ENCODE results near the gene AUTS2. TPM values are rescaled to one million over a fixed set of nuclear protein-coding genes. Genes with fewer than 3 reads are reported as not detected.

The AUTS2 gene
- total RNA-seq, 1 experiment from 2014 or later, result 30.1 TPM

DNA sequence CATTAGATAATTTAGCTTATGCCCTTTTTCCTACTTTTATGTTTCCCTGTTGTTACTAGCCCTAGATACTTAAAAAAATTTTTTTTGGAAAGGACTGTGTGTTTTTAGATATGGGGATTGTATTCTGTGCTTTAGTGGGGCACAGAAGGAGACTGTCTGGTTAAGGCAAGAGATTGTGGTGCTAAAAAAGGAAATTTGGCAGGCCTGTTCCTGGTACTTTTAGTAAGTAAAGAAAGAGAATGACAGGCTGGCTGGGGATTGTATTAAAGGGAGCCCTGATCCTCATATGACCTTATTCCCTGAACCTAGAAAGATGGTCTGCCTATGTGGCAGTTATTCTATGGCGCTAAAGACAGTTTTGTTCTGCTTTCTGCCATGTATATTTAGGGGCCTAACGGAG is 74.8 kb downstream of the AUTS2 start:
- no peak overlapping the region for H3K4me3 ChIP-seq

DNA sequence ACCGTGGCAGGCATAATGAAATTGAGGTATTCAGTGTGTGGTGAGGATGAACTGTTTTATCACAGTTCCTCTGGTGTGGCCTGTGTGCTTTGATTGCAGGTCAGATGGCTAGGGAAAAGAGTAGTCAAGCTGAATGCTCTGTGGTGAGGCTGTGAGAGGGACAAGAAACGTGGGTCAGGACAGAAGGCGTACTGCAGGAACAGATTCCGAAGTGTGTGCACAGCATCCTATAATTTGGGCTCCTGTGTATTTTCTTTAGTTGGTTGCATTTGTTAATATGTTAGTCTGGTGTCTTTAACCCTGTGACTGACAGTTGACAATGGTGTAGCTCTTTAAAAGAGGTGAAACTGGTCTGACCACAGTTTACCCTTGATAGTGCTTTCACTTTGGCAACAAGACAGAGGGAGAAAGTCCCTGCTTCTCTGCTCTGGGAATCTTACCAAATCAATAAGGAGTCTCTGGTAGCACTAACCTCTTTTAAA is 76.5 kb downstream of the AUTS2 start:
- Histone ChIP-seq H3K27ac (no peak overlapping the region), H3K36me3 (no peaks in the 10 kb centered on the region), H3K4me3 (no peak overlapping the region), H3K4me1 (no peaks in the 10 kb centered on the region), H3K27me3 (no peaks in the 10 kb centered on the region), H3K9me3 (replicated peaks) (no peaks in the 10 kb centered on the region)
- no peak for DNase-seq

More for the DNA sequence above, 74.8 kb downstream of the AUTS2 start:
- H3K27ac ChIP-seq, result no peak overlapping the region
- no peak for DNase-seq
- no peaks in the 10 kb centered on the region for H3K36me3 ChIP-seq
- no peaks in the 10 kb centered on the region for H3K27me3 ChIP-seq
- H3K9me3 ChIP-seq (replicated peaks), result no peaks in the 10 kb centered on the region
- no peaks in the 10 kb centered on the region for H3K4me1 ChIP-seq

DNA sequence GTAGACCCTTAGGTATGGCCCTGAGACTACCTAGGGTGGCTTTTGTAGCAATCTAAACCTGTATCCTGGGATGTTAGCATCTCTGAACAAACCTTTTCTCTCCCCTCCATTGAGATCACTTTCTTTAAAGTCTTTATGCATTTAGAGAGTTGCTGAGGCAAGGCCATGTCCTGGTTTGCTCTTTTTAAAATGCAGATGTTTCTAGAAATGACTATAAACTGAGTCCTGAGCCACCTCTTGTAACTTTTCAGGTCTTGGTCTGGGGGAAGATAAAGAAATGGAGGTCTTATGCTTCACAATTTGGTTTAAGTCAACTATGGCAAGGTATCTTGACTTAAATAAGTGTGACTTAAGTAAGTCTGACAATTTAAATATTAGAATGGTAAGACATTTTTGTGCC is 78.0 kb downstream of the AUTS2 start:
- Histone ChIP-seq H3K27ac (no peak overlapping the region), H3K9me3 (replicated peaks) (no peaks in the 10 kb centered on the region), H3K27me3 (no peaks in the 10 kb centered on the region), H3K4me1 (no peaks in the 10 kb centered on the region), H3K4me3 (no peak overlapping the region), H3K36me3 (no peaks in the 10 kb centered on the region)
- DNase-seq, result no peak

DNA sequence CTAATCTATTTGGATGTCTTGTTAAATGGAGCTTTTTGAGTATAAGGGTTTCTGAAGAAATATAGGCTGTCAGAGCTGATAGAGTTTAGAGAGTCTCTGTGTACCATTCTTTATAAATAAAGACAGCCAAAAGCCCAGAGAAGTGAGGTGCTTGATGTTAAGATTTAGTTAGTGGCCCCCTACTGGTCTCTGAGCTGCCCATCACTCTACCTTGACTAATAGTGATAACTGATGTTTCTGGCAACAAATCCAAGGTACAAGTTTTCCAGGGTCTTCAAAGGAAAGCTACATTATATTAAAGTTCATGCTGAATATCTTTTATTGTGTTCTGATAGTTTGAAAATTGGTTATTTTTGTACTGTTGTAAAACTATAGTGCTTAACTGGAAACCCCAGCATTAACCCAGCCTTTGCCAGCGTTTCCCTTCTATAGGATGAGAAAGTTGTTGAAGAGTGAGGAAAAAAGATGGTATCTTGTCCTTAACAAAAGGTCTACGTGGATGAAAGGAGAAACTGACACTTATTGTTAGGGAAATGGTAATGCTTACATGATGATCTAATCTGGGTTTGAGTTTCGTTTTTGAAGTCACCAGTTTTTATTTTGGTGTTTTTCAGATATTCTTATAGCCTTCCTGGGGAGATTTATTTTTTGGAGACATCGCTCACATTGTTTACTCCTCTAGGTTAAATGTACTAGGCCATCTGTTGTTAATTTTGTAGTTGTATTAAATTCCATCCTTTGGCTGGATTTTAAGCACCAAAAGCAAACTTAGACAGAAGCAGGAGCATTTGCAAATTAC is 79.0 kb downstream of the AUTS2 start:
- peak in 1 of 2 experiments; percentile 23 for DNase-seq
- no peaks in the 10 kb centered on the region for H3K4me1 ChIP-seq
- no peaks in the 10 kb centered on the region for H3K36me3 ChIP-seq
- H3K27ac ChIP-seq, result no peak overlapping the region
- no peak overlapping the region for H3K4me3 ChIP-seq
- H3K27me3 ChIP-seq, result no peaks in the 10 kb centered on the region
- no peaks in the 10 kb centered on the region for H3K9me3 ChIP-seq (replicated peaks)

DNA sequence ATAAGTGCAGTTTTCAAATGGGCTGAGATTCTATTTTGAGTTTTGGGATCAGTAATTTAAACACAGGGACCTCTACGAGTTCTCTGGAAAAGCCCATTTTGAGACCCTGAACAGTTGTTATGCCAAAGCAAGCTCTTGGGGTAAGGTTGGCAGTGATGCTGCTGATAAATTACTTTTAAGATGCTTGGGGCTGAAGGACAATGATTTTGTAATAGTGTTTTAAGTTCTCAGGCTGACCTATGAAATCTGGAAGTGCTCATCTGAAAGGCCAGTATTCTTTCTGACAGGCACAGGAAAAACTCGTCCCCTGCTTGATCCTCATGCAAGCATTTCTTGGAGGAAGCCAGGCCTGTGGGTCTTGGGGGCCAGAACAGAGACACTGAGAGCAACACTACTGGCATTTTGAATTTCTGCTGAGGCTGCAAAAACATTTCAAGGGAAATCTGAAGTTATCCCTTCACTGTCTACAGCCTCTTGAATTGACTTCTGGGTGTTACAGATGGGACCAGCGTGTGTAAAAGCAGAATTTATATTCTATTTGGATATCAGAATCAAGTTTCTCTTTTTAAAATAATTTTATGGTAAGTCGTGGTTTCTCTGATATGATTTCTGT is 79.7 kb downstream of the AUTS2 start:
- H3K27me3 ChIP-seq, result no peaks in the 10 kb centered on the region
- no peak overlapping the region for H3K4me3 ChIP-seq
- no peaks in the 10 kb centered on the region for H3K4me1 ChIP-seq
- no peak overlapping the region for H3K27ac ChIP-seq
- no peaks in the 10 kb centered on the region for H3K9me3 ChIP-seq (replicated peaks)
- H3K36me3 ChIP-seq, result no peaks in the 10 kb centered on the region
- no peak for DNase-seq

DNA sequence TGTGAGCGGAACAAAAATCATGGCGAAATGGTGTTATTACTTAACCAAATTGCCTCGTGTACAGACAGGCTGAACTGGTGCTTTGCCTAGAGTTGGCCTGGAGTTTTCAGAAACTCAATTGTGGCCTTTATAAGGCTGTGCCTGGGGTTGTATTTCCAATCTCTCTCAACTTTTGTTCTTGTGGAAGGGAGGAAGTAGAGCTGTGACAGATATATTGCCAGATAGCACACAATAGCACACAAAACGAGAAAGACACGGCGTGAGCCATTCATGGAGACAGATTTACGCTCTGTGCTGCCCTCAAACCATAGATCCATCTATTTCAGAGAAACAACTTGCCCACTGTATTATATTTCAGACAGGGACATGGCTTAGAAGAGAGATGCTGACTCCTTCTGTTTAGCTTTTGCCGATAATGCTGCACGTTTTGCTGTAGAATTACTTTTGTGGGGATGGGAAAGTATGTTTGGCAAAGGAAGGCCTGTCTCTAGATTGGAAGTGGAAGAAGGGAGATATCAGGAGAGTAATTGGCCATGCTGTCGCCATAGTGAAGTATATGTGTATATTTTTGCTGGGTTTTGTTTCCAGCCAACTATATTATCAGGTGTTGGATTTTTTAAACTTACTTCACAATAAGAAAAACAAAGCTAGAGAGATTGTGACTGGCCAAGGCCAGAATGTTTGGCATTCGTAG is 80.4 kb downstream of the AUTS2 start:
- Histone ChIP-seq H3K9me3 (replicated peaks) (no peaks in the 10 kb centered on the region), H3K4me1 (no peaks in the 10 kb centered on the region), H3K27me3 (no peaks in the 10 kb centered on the region), H3K36me3 (no peaks in the 10 kb centered on the region), H3K4me3 (no peak overlapping the region), H3K27ac (no peak overlapping the region)
- DNase-seq, result no peak

DNA sequence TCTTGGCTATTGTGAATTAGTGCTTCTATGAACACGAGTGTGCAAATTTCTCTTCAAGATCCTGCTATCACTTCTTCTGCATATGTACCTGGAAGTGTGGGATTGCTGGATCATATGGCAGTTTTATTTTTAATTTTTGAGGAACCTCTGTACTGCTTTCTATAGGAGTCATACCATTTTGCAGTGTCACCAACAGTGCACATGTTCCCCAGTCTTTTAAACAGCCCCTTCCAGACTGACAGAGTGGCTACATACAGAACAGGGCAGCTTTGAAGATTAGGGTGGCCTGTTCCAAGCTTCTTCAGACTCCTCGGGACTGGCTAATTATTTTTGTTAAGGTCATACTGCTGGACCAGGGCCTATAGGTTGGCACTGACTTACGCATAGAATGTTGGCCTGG is 82.9 kb downstream of the AUTS2 start:
- Histone ChIP-seq H3K9me3 (replicated peaks) (no peaks in the 10 kb centered on the region), H3K36me3 (no peaks in the 10 kb centered on the region), H3K27ac (no peak overlapping the region), H3K4me3 (no peak overlapping the region), H3K27me3 (no peaks in the 10 kb centered on the region), H3K4me1 (no peaks in the 10 kb centered on the region)
- DNase-seq, result no peak

DNA sequence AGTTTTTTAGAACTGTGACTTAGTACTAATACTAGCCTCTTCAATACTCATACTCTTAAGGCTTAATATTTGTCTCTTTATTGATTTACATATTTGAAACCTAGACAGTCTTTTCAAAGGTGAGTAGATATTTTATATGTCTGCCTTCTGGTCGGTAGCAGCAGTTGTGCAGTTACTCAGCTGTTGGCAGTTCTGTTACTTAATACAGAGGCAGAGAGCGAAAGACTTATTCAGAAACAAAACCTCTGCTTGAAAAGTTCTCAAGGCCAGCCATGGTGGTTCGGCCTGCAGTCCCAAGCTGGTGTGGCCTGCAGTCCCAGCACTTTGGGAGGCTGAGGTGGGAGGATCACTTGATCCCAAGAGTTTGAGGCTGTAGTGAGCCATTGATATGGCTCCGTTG is 84.2 kb downstream of the AUTS2 start:
- no peaks in the 10 kb centered on the region for H3K36me3 ChIP-seq
- DNase-seq, result no peak
- H3K9me3 ChIP-seq (replicated peaks), result no peaks in the 10 kb centered on the region
- no peak overlapping the region for H3K4me3 ChIP-seq
- H3K27ac ChIP-seq, result no peak overlapping the region
- no peaks in the 10 kb centered on the region; the same call in 1 of the 2 replicates for H3K4me1 ChIP-seq
- H3K27me3 ChIP-seq, result no peaks in the 10 kb centered on the region

DNA sequence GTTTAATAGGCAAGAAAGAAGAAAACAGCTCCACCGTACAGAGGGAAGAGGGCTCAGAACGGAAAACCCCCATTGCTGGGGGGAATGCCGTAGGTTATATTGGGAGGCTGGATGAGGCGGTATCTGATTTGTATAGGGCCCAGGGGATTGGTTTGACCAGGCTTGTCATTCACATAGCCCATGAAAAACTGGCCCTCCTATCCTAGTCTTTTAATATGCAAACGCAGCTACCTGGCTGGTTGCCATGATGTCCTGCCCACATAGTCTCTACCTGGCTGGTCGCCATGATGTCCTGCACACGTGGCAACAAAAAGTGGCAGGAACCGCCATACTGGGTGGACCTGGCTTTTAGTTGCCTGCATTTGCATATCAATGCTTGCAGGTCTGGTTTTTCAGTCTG is 84.7 kb downstream of the AUTS2 start:
- no peak for DNase-seq
- H3K27me3 ChIP-seq, result no peaks in the 10 kb centered on the region
- no peak overlapping the region for H3K27ac ChIP-seq
- no peaks in the 10 kb centered on the region for H3K9me3 ChIP-seq (replicated peaks)
- H3K4me3 ChIP-seq, result no peak overlapping the region
- peaks cover 4% of the 10 kb centered on the region; the same call in 1 of the 2 replicates for H3K4me1 ChIP-seq
- no peaks in the 10 kb centered on the region for H3K36me3 ChIP-seq

DNA sequence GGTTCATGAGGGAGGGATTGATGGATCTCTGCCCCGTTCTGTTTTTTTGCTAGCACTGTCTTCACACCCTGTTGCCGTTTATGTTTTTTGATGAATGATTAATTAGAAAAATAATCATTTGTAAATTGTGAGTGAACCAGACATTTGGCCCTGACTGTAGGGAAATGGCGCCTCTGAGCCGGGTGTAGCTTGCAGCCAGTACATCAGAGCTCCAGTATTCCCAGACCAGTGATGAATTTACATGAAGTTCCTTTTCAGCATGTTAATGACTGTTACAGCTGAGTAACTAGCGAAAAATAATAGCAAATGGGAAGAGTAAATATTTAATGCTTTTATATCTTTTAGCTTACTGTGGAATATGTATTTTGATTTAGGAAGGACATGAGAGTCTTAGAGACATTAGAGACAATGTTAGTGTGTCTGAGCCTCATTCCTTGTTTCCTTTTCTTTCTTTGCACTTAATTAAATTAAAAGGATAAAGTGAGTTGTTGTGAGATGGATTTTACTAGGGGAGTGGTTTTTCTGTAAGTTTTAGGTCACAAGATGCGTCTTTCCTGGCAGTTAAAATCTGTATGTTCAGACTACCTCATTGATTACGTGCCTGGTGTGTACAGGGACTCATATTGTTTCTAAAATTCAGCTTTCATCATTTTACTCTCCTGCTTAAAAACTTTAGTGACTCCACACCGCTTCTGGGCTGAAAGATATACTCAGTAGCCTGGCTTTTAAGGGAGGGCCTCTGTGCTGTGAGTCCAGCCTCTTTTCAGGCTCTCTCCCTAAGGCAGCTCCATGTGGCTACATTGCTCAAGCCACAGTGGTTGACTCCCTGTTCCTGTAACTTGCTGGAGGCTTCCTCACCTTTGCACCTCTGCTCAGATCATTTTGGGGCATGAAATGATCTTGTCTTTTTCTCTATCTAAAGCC is 86.4 kb downstream of the AUTS2 start:
- Histone ChIP-seq H3K4me1 (peaks cover 12% of the 10 kb centered on the region; the same call in 1 of the 2 replicates), H3K36me3 (no peaks in the 10 kb centered on the region), H3K9me3 (replicated peaks) (no peaks in the 10 kb centered on the region), H3K27ac (no peak overlapping the region), H3K27me3 (no peaks in the 10 kb centered on the region), H3K4me3 (no peak overlapping the region)
- DNase-seq, result no peak

DNA sequence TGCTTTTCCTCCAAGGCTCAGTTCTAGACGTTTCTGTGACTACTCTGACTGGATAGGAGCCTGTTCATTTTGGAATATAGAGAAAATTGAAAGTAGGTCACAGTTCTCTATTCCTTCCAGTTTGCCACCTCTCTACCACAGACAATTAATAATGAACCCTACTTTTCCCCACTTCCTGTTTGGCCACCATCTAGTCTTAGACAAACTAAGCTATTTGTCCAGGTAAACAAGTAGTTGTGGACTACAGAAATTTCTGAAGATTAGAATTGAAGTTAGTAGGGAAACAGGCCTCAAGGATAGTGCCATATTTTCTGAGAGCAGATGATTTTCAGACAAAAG is 87.0 kb downstream of the AUTS2 start:
- Histone ChIP-seq H3K27me3 (no peaks in the 10 kb centered on the region), H3K9me3 (replicated peaks) (no peaks in the 10 kb centered on the region), H3K4me1 (peaks cover 12% of the 10 kb centered on the region; the same call in 1 of the 2 replicates), H3K27ac (no peak overlapping the region), H3K36me3 (no peaks in the 10 kb centered on the region), H3K4me3 (no peak overlapping the region)
- no peak for DNase-seq

DNA sequence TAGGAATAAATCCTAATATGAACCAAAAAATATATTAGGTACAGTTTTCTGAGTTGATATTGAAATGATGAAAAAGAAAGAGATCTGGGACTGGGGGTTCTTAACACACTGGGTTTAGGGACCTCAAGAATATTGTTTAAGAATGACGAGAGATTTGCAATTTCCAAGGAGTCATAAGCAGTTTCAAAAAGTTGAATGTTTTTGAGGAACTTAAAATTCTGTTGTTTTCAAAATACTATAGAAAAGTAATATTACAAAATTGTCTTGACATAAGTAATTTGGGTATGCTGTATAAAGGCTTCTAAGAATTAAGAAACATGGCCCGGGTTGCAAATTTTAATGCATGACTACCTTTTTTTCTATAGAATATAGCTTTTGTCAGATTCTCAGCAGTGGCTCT is 88.1 kb downstream of the AUTS2 start:
- Histone ChIP-seq H3K4me1 (peaks cover 12% of the 10 kb centered on the region; the same call in 1 of the 2 replicates), H3K36me3 (no peaks in the 10 kb centered on the region)

DNA sequence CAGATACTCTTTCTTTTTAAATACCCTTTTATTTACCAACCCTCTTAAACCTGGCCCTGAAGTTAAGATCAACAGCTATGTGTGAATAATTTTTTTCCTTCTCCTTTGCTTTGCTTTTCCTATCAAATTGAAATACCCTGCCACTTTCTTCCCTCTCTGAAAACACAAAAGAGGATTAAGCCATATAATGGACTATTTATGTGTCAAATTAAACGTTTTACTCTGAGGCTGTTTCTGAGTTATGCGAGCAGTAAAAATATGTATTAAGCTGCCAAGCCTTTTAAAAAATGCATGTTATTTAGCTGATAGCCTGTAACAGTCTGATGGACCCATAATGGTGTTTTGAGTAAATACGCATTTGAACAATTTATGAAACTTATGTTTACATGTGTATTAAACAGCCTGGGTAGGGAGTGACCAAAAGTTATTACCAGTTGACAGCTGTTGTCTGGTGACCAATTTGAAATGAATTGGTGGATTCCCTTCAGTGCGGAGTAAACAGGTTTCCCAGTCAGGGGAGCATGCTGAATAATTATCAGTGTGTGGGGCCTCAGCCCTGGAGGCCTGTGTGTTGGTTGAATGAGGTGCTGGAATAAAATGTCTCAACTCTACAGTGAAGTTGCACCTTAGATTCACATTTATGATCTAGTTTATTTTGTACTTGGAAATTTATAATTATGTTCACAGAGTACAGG is 89.6 kb downstream of the AUTS2 start:
- no peak overlapping the region for H3K27ac ChIP-seq
- no peaks in the 10 kb centered on the region for H3K27me3 ChIP-seq
- H3K36me3 ChIP-seq, result no peaks in the 10 kb centered on the region
- H3K4me3 ChIP-seq, result no peak overlapping the region
- no peaks in the 10 kb centered on the region for H3K9me3 ChIP-seq (replicated peaks)
- DNase-seq, result peak in 1 of 2 experiments; percentile 49
- H3K4me1 ChIP-seq, result peaks cover 12% of the 10 kb centered on the region; the same call in 1 of the 2 replicates

More for the DNA sequence above, 88.1 kb downstream of the AUTS2 start:
- Histone ChIP-seq H3K9me3 (replicated peaks) (no peaks in the 10 kb centered on the region), H3K27ac (no peak overlapping the region), H3K27me3 (no peaks in the 10 kb centered on the region), H3K4me3 (no peak overlapping the region)
- DNase-seq, result no peak

DNA sequence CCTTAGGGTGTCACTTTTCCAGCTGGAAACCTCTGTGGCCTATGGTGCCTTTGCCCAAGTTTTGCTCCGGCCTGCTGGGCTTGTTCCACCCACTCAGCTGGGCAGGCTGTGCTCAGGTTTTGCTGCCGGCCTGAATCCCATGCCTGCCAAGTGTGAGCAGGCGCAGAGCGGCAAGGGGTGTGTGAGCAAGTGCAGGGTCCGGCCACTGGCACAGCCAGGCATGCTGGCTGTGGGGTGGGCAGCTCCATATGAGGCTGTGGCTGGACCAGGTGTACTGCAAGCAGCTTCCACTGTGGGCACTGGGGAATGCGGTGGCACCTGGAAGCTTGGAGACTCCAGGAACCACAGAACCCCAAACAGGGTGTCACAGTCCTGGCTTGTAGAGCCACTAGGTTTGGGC is 92.1 kb downstream of the AUTS2 start:
- no peaks in the 10 kb centered on the region for H3K9me3 ChIP-seq (replicated peaks)
- H3K4me1 ChIP-seq, result peaks cover 12% of the 10 kb centered on the region; the same call in 1 of the 2 replicates
- no peaks in the 10 kb centered on the region for H3K36me3 ChIP-seq
- DNase-seq, result no peak
- no peak overlapping the region for H3K27ac ChIP-seq
- no peak overlapping the region for H3K4me3 ChIP-seq
- H3K27me3 ChIP-seq, result no peaks in the 10 kb centered on the region

Measured in SJCRH30 (cell line).